Measurements from ENCODE around the gene FBXO31. TPM values are rescaled to one million over a fixed set of nuclear protein-coding genes. Genes with fewer than 3 reads are reported as not detected.

Gene FBXO31
- total and polyA plus RNA-seq, 2 of the 13 experiments (the other 11 are each of a cell fraction or from before 2014, with no cell fraction given), result 92.4 to 101 TPM

DNA sequence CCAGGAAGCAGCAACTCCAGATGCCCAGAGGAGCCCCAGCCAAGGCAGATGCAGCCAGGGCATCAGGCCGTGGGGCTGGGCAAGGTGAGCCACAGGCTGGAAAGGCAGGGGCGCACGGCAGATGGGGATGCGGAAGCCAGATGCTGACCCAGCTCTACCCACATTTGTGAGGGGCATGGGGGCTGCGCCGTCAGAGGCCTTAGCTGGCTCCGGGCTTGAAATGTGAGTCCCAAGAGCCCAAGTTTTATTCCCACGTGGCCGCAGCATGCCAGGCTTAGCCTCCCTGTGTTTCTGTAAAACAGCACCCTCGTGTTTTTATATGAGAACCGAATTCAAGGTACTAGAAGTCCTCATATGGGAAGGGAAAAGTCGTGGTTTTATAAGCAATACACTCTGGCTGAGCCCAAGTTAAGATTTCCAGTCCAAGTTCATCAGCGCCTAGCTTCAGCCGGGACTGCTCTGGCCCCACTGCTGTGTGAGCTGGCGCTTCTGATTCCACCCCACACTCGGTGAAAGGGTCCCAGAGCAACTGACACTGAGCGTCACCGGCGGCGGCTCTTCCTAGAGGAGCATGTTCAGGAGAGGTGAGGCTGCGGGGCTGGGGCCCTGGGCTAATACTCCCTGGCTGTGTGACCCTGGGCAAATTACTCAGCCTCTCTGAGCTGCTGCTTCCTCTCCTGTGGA lies 59.7 kb downstream of the FBXO31 start (continued):
- TF ChIP-seq ZNF607 (CRISPR knock-in tag; IDR thresholded peaks at IDR 0.05; ENCODE audit: borderline replicate concordance) (no peak), ZNF543 (CRISPR knock-in tag; IDR thresholded peaks at IDR 0.05) (no peak; the same call in 1 of the 2 replicates), ZMYM3 (CRISPR knock-in tag; IDR thresholded peaks at IDR 0.05) (0 out of 2 replicates have a peak, but pooled peaks have one; percentile 58), ZNF326 (CRISPR knock-in tag; IDR thresholded peaks at IDR 0.05; ENCODE audit: borderline replicate concordance) (0 out of 2 replicates have a peak, but pooled peaks have one; percentile 11), XRCC5 (optimal IDR thresholded peaks at IDR 0.05; ENCODE audit: low read length) (no peak), AKAP8 (CRISPR knock-in tag; IDR thresholded peaks at IDR 0.05) (0 out of 2 replicates have a peak, but pooled peaks have one; percentile 22), PAF1 (CRISPR knock-in tag; IDR thresholded peaks at IDR 0.05) (0 out of 2 replicates have a peak, but pooled peaks have one; percentile 2), ZNF768 (CRISPR knock-in tag; IDR thresholded peaks at IDR 0.05) (peak; percentile 98), TOE1 (CRISPR knock-in tag; IDR thresholded peaks at IDR 0.05) (no peak)
- TF ChIP-seq, protein P1, sequence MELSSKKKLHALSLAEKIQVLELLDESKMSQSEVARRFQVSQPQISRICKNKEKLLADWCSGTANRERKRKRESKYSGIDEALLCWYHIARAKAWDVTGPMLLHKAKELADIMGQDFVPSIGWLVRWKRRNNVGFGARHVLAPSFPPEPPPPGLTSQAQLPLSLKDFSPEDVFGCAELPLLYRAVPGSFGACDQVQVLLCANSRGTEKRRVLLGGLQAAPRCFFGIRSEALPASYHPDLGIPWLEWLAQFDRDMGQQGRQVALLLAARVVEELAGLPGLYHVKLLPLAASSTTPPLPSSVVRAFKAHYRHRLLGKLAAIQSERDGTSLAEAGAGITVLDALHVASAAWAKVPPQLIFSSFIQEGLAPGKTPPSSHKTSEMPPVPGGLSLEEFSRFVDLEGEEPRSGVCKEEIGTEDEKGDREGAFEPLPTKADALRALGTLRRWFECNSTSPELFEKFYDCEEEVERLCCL (CRISPR knock-in tag; IDR thresholded peaks at IDR 0.05; ENCODE audit: borderline replicate concordance), result no peak
- TF ChIP-seq, protein P2, sequence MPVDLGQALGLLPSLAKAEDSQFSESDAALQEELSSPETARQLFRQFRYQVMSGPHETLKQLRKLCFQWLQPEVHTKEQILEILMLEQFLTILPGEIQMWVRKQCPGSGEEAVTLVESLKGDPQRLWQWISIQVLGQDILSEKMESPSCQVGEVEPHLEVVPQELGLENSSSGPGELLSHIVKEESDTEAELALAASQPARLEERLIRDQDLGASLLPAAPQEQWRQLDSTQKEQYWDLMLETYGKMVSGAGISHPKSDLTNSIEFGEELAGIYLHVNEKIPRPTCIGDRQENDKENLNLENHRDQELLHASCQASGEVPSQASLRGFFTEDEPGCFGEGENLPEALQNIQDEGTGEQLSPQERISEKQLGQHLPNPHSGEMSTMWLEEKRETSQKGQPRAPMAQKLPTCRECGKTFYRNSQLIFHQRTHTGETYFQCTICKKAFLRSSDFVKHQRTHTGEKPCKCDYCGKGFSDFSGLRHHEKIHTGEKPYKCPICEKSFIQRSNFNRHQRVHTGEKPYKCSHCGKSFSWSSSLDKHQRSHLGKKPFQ (CRISPR knock-in tag; IDR thresholded peaks at IDR 0.05; ENCODE audit: insufficient replicate concordance), result no peak
- TF ChIP-seq, protein P3, sequence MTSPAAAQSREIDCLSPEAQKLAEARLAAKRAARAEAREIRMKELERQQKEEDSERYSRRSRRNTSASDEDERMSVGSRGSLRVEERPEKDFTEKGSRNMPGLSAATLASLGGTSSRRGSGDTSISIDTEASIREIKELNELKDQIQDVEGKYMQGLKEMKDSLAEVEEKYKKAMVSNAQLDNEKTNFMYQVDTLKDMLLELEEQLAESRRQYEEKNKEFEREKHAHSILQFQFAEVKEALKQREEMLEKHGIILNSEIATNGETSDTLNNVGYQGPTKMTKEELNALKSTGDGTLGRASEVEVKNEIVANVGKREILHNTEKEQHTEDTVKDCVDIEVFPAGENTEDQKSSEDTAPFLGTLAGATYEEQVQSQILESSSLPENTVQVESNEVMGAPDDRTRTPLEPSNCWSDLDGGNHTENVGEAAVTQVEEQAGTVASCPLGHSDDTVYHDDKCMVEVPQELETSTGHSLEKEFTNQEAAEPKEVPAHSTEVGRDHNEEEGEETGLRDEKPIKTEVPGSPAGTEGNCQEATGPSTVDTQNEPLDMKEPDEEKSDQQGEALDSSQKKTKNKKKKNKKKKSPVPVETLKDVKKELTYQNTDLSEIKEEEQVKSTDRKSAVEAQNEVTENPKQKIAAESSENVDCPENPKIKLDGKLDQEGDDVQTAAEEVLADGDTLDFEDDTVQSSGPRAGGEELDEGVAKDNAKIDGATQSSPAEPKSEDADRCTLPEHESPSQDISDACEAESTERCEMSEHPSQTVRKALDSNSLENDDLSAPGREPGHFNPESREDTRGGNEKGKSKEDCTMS (CRISPR knock-in tag; conservative IDR thresholded peaks at IDR 0.05), result no peak
- TF ChIP-seq, protein P4, sequence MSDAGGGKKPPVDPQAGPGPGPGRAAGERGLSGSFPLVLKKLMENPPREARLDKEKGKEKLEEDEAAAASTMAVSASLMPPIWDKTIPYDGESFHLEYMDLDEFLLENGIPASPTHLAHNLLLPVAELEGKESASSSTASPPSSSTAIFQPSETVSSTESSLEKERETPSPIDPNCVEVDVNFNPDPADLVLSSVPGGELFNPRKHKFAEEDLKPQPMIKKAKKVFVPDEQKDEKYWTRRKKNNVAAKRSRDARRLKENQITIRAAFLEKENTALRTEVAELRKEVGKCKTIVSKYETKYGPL (CRISPR knock-in tag; IDR thresholded peaks at IDR 0.05), result no peak

Measured in HepG2 (cell line).